Activated CD8-positive, alpha-beta memory T cell treated with anti-CD3 and anti-CD28 coated beads for 36 hours (primary cell): ENCODE data around the gene COL18A1. TPM values are rescaled to one million over a fixed set of nuclear protein-coding genes. Genes with fewer than 3 reads are reported as not detected.

Source experiments
- CTCF ChIA-PET: fragments of 350-600 bp; sonication (Branson Sonifier 250); formaldehyde crosslinking; loops from one replicate; lab custom pipeline; 2021; ENCODE audit warnings: antibody characterized with exemption; lab: Charles Lee
- POLR2A ChIA-PET: fragments of 350-600 bp; sonication (Branson Sonifier 250); formaldehyde crosslinking; loops from one replicate; lab custom pipeline; 2021; ENCODE audit warnings: antibody characterized with exemption; lab: Charles Lee
- total RNA-seq, 2 experiments: library from RNA; stranded (reverse); gene quantifications; one replicate each; pipeline ENCODE4 v1.2.3, GENCODE V29; 2021

Gene COL18A1
- total RNA-seq, 2 experiments from 2014 or later, result 1.9 TPM

DNA sequence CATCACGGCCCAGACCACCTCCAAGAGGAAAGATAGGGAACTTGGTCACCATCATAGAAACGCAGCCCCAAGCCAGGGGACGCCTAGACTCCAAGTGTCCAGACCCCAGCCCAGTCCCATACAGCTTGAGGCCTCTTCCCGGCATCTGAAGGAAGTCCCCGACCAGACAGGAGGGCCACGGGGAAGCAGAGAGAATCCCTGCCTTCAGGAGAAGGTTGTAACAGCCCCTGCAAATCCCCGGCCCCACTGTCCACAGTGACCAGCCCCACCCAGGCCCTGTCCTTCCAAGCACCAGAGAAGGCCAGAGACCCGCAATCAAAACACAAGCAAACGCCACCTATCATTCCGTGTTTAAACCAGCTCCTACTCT, 135.6 kb downstream of the COL18A1 start:
- ChIA-PET POLR2A (interaction anchor here (1.1 kb wide), 2 partner anchors 9 to 10 kb away, joined by 3 to 4 read pairs; no protein-coding TSS in a partner anchor), CTCF (interaction anchor here (1.2 to 1.4 kb wide), 2 partner anchors 56 to 57 kb away, joined by 4 read pairs; no protein-coding TSS in a partner anchor)

GRCh38 chr21:45541221-45542039, 136.5 kb downstream of the COL18A1 start:
- POLR2A ChIA-PET, result interaction anchor here (1.1 kb wide), 2 partner anchors 9 kb away, joined by 3 to 4 read pairs; no protein-coding TSS in a partner anchor
- CTCF ChIA-PET, result interaction anchor here (1.4 kb wide), 1 partner anchor 55 kb away, joined by 4 read pairs; no protein-coding TSS in a partner anchor

GRCh38 chr21:45542242-45542666, 137.3 kb downstream of the COL18A1 start, which contains the start of gene SLC19A1:
TSS of gene SLC19A1 (minus strand) at chr21:45542440. CDS start at chr21:45537959, 4,481 bp downstream.
- ChIA-PET POLR2A (no interaction called here), CTCF (no interaction called here)

DNA sequence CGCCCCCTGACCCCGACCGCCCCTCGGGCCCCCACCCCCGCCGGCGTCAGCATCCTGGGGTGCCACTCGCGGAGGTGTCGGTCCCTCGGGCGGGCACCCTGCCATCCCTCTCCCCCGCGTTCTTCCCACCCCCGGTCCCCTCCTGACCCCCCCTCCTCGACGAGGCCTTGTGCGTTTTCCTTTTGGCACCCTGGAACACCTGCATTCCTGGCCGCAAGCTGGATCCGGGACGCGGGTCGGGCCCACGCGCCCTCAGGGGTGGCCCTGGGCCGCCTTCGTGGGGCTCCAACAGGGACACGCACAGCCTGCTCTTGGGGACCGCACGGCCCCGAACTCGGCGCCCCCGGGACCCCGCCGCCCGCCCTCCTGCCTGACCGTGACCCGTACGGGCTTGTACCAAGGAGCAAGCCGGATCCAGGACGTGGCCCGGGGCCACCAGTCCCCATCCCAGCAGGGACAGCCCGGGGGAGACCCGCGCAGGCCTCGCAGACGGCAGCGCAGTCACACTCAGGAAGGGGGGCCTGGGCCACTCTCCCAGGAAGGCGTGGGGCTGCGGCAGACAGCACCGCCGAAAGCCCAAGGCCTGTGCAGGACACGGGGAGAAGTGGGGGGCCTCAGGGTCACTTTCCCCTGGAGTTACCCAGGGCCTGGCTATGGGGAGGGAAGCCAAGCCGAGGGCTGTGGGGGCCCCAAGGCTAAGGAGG, 137.9 kb downstream of the COL18A1 start:
- ChIA-PET CTCF (interaction anchor here (1.0 kb wide), 1 partner anchor 9 kb away, joined by 3 read pairs; no protein-coding TSS in a partner anchor), POLR2A (interaction anchor here (0.6 kb wide), 1 partner anchor 705 kb away, joined by 3 read pairs; no protein-coding TSS in a partner anchor)

DNA sequence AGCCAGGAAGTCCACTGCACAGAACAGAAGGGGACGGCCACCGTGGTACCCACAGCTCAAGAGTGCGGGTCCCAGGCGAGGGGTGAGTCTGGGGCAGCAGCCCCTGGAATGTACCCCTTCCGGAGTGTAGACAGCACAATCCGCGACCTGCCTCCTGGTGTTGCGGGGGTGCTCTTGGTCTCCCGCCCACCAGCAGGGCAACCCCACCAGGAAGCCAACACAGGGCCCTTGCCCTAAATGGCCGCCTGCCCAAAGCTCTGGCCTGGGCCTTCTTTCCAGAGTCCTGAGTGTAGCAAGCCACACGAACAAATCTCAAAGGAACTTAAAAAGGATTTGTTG, 138.4 kb downstream of the COL18A1 start:
- POLR2A ChIA-PET, result interaction anchor here (0.6 kb wide), 1 partner anchor 706 kb away, joined by 3 read pairs; no protein-coding TSS in a partner anchor
- CTCF ChIA-PET, result interaction anchor here (1.0 kb wide), 1 partner anchor 8 kb away, joined by 3 read pairs; no protein-coding TSS in a partner anchor

DNA sequence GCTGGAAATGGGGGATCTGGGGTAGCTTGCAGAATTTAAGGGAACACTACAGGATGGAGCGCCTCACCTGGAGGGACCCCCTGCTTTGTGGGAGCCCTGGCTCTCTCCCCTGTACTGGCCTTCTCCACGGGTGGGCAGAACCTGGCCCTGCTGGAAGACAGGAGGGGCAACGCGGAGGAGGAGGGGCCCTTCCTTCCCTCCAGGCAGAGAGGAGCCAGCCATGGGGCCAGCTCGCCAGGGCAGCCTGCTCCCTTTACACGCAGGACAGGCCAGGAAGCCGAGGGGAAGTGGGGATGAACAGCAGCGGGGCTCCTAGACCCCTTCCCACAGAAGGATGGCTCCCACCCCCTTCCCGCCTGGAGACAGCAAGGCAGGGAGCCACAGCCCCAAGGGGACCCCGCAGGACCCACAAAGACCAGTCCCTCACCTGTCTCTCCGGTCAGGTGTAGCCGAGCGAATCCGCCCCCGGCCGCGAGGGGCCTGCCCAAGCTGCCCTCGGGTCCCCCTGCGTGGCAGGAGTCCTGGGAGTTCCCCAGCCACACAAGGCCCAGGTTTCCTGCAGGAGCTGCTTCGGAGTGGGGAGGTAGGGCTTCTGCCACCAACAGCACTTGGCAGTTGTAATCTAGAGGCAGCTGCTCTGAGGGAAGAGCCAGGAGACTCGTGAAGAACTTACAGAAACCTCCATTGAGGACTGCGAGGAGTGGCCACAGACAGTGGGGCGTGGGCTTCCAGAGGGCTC, 138.9 kb downstream of the COL18A1 start:
- CTCF ChIA-PET, result interaction anchor here (1.0 kb wide), 1 partner anchor 8 kb away, joined by 3 read pairs; no protein-coding TSS in a partner anchor
- POLR2A ChIA-PET, result no interaction called here

DNA sequence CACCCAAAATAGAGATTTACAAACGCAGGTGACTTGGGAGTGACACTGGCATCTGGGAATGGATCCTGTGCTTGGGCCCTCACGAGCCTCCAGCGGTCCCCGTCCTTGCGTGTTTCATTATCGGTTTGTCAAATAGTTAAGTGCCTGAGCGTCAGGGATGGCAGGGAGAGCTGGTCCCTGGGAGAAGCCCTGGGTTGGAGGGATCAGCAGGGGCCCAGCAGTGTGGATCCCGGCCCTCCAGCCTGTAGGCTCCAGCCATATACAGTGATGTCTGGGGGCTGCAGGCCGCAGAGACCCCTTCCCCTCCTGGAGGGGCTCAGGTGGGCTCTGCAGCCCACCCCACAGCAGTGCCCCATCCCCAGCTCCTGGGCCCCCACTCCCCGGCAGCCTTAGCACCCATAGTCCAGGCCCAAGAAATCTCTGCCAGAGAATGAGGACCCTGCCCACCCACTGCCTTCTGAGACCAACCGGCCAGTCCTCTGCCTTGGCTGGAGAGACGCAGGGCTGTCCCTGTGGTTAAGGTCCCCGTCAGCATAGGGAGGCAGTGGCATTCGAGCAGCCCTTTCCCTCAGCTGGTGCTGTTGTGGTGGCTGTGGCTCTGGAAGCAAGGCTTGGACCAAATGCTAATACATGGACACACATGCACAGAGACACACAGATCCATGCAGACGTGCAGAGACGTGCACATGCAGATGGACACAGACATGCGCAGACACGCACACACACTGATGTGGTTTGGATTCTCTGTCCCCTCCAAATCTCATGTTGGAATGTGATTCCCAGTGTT, 139.7 kb downstream of the COL18A1 start:
- CTCF ChIA-PET, result no interaction called here
- POLR2A ChIA-PET, result no interaction called here

- POLR2A ChIA-PET, result no interaction called here
- CTCF ChIA-PET, result no interaction called here
These were observed 140.2 kb downstream of the COL18A1 start for GRCh38 chr21:45545236-45545570.

- CTCF ChIA-PET, result no interaction called here
These were observed 140.9 kb downstream of the COL18A1 start for GRCh38 chr21:45545691-45546531.

DNA sequence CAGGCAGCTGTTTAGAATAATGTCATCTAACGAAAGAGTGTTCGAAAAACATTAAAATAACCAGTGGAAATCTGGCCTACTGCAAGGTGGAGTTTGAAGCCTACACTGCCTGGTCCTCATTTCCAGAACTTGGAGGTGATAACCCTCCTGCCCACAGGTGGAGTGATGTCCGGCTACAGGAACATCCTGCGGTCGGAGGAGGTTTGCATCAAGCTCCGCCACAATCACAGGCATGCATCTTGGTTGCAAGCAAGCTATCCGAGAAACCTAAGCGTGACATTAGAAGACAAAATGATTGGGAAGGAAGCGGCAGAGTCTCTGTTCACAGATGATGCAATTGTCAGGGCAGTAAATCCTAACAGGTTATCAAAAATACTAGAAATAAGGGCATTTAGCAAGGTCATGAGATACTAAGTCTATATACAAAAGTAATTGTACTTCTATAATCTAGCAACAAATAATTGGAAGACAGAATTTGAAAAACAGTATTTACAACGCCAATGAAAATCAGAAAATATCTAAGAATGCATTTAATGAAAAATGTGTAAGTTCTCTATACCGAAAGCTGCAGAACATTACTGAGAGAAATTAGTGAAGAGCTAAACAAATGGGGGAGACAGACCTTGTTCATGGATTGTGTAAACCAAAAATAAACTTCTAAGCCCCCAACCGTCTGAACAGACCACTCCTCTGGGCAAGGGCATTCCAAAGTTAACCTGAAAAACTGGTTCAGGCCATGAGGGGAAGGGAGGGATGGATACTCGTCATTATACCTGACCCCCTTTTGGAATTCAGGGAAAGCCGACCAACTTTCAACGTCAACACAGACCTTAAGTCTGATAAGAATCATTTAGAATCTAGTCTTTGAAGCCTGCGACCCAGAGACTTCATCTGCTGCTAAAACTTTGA, 141.9 kb downstream of the COL18A1 start:
- POLR2A ChIA-PET, result no interaction called here
- CTCF ChIA-PET, result interaction anchor here (1.0 kb wide), 1 partner anchor 69 kb away, joined by 3 read pairs; no protein-coding TSS in a partner anchor

More at GRCh38 chr21:45545691-45546531, 140.9 kb downstream of the COL18A1 start:
- POLR2A ChIA-PET, result no interaction called here

GRCh38 chr21:45547545-45547900, 142.6 kb downstream of the COL18A1 start:
- ChIA-PET CTCF (interaction anchor here (1.0 kb wide), 1 partner anchor 69 kb away, joined by 3 read pairs; no protein-coding TSS in a partner anchor), POLR2A (no interaction called here)

- CTCF ChIA-PET, result no interaction called here
- POLR2A ChIA-PET, result no interaction called here
These were observed 143.9 kb downstream of the COL18A1 start for GRCh38 chr21:45548711-45549491.

DNA sequence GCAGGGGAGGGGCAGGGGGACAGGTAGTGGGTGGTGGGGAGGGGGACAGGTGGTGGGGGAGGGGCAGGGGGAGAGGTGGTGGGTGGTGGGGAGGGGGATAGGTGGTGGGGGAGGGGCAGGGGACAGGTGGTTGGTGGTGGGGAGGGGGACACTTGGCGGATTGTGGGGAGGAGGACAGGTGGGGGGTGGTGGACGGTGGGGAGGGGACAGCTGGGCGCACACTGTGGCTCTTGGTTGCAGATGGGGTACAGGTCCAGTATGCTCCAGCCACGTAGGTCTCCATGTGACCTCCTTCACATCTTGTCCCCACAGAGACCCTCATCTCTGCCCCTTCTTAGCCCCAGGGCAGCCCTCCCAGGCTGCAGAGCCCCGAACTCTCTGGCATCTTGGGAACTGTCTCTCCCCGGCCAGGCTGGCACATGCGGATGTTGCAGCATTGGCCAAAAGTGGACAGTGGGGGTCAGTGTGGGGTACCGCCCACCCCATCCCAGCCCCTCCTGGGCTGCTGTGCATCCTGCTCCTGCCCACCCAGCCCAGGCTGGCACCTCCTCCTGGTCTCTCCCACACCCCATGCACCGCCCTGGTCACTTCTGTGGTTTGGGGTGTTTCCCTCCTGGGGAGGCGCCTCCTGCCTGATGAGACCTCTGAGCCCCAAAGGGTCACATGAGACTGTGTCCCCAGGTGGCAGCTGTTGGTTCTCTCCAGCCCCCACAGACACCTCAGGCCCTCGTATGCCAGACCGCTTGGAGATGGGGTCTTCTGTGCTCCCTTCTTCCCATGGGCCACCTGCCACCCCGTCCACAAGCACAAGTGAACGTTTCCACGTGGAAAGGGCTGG, 144.9 kb downstream of the COL18A1 start:
- CTCF ChIA-PET, result no interaction called here

GRCh38 chr21:45550522-45551210, 145.7 kb downstream of the COL18A1 start:
- POLR2A ChIA-PET, result interaction anchor here (0.6 to 0.9 kb wide), 3 partner anchors 10 to 268 kb away, joined by 3 to 4 read pairs (median 4); no protein-coding TSS in a partner anchor

More for the DNA sequence above, 144.9 kb downstream of the COL18A1 start:
- POLR2A ChIA-PET, result interaction anchor here (0.6 kb wide), 1 partner anchor 9 kb away, joined by 4 read pairs; no protein-coding TSS in a partner anchor

More at GRCh38 chr21:45550522-45551210, 145.7 kb downstream of the COL18A1 start:
- CTCF ChIA-PET, result interaction anchor here (0.6 kb wide), 1 partner anchor 213 kb away, joined by 3 read pairs; no protein-coding TSS in a partner anchor
